HG02623 (cell line): ENCODE results near the gene SRRM1.
"Not testable (repeated sequence)": the region's sequence is repeated elsewhere in the genome, so short reads cannot be mapped to it uniquely, and the experiment has no call there.

Source experiments
- ATAC-seq: cut with Tn5 transposase; IDR thresholded peaks from one replicate; pipeline ENCODE4 v1.9.1; 2021; ENCODE audit warnings: moderate library complexity; ENCODE audit not compliant: unreplicated experiment

SRRM1 gene

DNA sequence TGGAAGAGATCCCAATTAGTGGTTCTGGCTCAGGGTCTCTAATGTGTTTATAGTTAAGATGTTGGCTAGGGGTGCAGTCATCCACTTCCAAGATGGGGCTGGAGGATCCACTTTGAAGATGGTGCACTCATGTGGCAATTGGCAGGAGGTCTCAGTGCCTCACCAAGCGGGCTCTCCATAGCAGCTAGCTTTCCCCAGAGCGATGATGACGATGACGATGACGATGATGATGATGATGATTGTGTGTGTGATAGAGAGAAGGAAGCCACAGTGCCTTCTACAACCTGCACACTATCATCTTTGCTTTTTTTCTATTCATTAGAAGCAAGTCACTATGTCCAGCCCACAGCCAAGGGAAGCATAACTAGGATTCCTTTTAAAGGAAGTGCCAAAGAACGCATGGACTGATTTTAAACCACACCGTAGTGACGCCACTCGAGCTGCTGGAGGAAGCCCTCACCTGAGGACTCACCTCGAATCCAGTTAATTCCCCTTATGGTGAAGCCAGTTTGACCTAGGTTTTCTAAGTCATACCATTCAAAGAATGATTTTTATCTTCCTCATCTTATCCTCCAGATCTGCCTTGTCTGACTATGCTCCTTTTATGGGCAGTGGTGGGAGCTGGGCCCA lies 49.4 kb downstream of the SRRM1 start:
- no peak for ATAC-seq

DNA sequence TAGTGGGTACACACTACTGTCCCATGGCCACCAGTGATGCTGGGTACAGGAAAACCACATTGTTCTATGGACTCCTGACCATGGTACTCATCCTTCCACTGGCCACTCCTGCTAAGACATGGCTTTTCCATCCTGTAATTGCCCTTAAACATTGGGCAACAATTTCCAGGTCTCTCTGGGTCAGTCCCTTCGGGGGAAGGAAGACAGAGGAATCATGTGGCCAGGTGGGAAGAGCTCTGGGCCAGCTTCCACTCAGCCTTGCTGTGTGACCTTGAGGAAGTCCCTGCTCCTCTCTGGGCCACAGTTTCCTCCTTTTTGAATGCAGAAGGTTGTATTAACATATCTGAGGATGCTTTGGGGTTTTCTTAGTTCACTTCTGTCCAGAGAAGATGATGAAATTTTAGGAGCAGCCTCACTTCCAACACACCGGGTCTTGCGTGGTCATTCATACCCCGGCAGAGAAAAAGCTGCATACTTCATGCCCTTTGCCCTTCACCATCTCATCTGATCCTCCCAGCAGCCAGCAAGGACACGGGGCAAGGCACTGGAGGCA lies 50.8 kb downstream of the SRRM1 start:
- no peak for ATAC-seq

DNA sequence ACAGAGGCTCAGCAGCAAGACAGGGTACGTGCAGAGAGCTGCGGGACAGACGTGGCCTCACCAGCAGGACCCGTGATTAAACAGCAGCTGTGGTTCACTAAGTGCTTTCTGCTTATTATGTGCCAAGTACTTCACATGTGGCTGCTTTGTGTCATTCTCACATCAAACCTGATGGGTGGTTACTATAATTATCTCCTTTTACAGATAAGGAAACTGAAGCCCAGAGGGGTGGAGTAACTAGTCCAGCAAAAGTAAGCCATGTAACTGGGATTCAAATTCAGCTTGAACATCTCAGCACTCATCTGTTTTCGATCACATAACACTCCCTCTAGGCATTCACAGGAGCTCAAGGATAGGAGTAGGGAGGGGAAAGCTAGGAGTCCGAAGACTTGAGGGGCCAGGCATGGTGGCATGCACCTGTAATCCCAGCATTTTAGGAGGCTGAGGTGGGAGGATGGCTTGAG lies 51.3 kb downstream of the SRRM1 start:
- ATAC-seq, result no peak

DNA sequence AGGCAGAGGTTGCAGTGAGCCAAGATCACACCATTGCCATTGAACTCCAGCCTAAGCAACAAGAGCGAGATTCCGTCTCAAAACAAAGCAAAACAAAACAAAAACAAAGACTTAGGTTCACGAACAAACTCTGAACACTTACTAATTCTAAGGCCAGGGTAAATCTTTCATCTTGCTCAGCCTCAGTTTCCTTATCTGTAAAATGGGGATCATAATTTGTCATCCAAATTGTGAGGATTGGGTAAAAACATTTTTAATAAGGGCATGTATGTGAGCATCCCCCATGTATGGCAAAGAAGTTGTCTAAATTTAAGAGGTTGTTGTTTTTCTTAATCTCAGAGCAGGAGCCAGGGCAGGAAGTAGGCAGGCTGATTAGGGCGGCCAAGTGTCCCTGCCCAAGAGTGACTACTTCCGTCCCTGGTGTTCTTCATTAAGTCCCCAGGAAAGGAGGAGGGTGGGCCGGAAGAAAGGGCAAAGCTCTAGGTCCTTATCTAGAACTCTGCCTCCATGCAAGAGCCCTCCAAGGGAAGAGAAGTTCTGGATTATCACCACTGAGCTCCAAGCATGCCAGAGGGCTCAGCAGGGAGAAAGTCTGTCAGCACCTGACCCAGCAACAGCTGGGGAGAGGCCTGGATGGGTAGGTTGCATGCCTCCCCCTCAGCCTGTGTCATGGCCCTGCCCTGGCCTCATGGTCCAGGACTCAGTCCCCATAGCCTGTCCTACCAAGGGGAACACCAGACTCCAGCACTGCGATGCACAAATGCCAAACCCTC lies 52.3 kb downstream of the SRRM1 start:
- no peak for ATAC-seq

DNA sequence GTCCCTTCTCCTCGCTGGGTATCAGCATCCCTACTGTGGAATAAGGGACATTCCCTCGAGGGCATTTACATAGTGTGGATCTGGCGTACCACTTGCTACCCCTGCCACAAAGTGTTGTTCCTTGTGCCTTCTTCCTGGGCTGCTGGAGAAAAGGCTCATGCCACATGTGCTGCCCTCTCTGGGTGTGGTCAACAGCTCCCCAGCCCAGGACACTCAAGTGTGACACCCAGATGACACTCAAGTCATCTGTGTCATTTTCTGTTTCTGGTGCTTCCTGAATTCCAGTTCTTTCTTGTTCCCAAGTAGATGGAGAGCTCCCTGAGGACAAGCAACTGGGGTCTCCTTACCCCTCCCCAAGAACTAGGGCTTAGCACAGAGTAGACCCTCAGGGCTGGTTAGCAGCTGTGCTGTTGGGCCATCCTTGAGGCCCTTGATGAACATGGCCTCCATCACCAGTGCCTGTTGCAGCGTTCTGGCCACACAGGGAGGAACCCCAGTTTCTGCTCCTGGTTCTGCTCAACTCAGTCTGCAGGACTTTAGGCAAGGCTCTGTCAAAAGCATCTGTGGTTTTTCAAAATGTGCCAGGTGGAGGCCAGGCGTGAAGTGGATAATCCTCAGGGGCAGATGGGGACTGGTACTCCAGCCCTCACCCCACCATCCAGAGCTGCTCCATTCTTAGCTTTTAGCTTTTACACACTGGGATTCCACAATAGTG lies 53.1 kb downstream of the SRRM1 start:
- ATAC-seq, result no peak

DNA sequence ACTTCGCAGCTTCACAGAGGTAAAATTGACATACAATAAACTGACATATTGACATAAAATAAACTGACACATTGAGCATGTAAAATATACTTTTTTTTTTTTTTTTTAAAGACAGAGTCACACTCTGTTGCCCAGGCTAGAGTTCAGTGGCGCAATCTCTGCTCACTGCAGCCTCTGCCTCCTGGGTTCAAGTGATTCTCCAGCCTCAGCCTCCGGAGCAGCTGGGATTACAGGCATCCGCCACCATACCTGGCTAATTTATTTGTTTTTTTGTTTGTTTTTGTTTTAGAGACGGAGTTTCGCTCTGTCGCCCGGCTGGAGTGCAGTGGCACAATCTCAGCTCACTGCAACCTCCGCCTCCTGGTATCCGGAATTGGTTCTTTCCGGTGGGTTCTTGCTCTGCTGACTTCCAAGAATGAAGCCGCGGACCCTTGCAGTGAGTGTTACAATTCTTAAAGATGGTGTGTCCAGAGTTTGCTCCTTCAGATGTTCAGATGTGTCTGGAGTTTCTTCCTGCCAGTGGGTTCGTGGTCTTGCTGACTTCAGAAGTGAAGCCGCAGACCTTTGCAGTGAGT lies 53.7 kb downstream of the SRRM1 start:
- no peak for ATAC-seq

DNA sequence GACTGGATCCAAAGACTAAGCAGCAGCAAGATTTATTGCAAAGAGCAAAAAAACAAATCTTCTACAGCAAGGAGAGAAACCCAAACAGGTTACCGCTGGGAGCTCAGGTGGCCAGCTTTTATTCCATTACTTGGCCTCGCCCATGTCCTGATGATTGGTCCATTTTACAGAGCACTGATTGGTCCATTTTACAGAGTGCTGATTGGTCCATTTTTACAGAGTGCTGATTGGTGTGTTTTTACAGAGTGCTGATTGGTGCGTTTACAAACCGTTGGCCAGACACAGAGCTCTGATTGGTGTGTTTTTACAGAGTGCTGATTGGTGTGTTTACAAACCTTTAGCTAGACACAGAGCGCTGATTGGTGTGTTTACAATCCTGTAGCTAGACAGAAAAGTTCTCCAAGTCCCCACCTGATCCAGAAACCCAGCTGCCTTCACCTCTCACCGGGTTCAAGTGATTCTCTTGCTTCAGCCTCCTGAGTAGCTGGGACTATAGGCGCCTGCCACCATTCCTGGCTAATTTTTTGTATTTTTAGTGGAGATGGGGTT lies 54.4 kb downstream of the SRRM1 start:
- not testable (repeated sequence) for ATAC-seq

DNA sequence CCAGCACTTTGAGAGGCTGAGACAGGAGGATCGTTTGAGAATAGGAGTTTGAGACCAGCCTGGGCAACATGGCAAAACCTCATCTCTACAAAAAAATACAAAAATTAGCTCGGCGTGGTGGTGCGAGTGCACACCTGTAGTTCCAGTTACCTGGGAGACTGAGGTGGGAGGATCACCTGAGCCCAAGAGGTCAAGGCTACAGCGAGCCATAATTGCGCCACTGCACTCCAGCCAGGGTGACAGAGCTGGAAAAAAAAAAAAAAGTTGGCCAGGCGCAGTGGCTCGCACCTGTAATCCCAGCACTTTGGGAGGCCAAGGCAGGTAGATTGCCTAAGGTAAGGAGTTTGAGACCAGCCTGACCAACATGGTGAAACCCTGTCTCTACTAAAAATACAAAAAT lies 55.2 kb downstream of the SRRM1 start:
- not testable (repeated sequence) for ATAC-seq

DNA sequence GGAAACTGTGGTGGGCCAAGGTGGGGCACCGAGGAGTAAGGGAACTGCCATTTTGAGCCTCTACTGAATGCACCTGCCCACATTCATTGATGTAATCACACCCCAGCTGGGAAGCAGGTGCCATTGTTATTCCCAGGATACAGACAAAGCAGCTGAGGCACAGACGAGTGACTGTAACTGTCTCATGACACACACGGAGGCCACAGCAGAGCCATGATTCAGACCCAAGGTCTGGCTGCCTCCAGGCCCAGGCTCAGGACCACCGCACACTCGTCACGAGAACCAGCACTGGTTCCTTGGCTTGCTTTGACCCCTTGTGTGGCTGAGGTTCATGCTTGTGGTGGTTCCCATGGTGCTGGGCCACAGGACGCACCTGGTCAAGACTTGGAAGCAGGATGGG lies 56.5 kb downstream of the SRRM1 start:
- no peak for ATAC-seq

DNA sequence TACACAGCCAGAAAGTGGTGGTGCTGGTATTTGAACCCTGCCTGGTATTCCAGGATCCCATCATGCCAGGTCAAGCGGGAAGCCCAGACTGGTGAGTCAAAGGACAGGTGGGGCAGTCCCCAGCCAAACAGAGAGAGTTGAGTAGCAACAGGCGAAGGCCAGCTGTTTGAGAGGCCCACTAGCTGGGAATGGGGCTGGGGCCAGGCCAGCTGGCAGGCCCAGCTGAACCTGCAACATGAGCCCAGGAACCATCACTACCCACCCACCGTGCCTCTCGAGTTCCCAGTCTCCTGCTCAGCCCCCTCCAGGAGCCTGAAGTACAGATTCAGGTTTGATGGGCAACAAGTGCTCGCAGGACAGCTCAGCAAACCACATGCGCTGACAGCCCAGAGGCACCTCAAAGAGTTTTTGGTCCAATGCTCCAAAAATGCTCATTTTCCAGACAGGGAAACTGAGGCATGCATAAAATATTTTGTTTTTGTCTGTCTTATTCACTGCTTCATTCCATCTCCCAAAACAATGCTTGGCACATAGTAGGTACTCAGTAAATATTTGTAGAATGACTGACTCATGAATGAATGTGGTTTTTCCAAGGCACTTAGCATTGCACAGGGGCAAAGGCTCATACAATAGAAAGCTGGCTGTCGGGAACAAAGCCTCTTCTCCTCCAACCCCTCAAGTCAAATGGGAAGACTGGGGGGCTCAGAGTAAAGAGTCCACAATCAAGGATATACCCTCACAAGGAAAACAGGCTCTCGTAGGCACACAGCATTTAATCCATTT lies 59.6 kb downstream of the SRRM1 start:
- ATAC-seq, result no peak

DNA sequence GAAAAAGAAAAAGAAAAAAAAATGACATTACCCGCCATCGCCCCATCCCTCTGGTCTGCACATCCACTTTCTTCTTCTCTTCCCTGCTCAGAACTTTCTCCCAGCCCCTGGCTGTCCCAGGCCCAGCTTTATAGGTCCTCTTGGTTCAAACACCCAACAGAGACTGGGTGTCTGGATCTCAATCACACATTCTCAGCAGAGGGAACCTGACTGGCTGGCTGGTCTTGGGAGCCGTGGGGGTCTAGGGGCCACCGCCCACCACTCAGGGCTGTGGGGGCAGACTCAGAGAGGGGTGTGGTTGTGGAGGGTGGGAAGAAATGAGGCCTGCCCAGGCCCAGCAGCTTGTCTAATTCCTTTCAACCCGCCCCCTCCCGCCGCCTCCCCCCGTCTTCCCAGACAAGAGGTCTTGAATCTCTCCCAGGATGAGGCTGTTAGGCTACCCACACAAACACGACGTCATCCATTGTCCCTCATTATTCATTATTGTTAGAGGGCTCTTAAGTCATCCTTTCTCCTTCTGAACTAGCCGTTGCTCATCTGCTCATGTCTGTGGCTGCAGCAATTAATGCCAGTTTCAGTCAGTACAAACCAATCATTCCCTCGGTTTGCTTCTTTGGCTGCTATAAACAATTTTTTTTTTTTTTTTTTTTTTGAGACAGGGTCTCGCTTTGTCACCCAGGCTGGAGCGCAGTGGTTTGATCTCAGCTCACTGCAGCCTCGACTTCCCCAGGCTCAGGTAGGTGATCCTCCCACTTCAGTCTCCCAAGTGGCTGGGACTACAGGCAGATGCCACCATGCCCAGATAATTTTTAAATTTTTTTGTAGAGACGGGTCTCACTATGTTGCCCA lies 61.5 kb downstream of the SRRM1 start:
- no peak for ATAC-seq

DNA sequence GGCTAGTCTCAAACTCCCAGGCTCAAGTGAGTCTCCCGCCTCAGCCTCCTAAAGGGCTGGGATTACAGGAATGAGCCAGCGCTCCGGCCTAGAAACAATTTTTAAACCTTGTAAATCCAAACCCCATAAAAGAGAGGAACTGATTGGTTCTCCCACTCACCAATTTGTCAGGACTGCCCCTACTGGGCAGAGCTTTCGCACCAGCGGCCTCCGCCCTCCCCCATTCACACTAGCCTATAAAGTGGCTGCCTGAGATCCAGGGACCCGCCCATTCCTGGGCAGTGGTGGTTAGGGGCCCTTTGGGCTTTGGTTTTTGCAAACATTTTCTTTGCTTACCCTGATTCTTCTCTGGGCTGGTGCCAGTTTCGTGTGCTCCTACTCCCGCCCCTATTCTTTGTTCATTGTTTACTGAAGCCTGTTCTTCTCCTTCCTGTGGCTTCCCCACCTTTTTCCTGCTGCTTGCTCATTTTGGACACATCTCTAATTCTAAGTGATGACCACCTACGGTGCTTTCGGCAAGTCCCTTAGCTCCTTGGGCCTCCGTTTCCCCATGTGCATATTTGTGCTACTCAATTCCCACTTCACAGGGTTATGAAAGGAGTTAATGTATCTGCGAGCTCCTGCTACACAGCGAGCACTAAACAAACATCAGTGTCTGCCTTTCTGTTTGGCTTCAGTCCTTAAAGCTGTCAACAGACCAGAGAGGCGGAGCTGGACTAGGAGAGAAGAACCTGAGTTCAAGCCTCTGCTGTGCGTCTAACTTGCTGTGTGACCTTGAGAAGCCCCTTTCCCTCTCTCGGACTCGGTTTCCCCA lies 62.4 kb downstream of the SRRM1 start:
- ATAC-seq, result no peak

DNA sequence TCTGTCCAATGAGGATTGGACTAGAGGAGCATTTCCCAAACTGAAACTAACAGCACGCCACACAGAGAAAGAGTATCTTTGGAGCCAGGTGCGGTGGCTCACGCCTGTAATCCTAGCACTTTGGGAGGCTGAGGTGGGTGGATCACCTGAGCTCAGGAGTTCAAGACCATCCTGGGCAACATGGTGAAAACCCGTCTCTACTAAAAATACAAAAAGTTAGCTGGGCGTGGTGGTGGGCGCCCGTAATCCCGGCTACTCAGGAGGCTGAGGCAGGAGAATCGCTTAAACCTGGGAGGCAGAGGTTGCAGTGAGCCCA lies 62.9 kb downstream of the SRRM1 start:
- ATAC-seq, result not testable (repeated sequence)

DNA sequence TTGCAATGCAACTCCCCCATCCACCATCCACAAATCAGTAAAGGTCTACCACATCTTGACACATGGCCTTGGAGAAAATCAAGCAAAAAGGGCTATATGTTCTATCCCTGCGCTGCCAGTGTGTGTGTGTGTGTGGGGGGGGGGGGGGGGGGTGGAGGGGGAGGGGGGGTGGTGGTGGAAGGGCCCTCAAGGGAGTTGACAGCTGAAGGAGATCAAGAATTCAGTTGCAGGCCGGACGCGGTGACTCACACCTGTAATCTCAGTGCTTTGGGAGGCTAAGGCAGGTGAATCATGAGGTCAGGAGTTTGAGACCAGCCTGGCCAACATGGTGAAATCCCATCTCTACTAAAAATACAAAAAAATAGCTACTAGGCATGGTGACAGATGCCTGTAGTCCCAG lies 64.6 kb downstream of the SRRM1 start:
- ATAC-seq, result no peak

DNA sequence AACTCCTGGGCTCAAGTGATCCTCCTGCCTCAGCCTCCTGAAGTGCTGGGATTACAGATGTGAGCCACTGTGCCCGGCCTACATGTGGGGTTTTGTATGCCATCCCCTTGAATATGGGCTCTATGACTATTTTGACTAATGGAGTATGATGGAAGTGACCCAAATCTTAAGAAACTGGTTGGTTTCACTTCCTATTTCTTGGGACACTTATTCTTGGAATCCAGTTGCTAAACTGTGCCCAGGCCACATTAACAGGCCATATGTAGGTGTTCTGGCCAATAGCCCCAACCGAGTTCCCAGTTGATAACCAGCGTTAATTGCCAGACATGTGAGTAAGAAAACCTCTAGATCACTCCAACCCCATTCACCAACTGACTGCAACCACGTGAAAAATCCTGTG lies 65.8 kb downstream of the SRRM1 start:
- ATAC-seq, result no peak

DNA sequence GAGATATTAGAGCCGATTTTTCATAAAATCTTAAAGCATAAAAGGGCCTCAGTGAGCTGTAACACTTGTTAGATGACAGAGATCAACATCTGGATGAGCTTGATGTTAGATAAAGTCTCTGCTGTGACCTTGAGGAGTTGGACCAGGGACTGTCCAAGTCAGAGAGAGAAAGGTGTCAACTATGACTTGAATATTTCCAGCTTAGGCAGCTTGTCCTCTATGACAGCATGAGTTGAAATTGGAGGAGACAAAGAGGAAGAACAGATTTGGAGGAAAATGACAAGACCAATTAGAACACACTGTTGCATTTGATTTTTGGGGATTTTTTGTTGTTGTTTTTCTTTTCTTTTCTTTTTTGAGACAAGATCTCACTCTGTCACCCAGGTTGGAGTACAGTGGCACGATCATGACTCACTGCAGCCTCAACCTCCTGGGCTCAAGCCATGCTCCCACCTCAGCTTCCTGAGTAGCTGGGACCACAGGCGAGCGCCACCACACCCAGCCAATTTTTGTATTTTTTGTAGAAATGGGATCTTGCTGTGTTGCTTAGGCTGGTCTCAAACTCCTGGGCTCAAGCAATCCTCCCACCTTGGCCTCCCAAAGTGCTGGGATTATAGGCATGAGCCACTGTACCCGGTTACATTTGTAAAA lies 66.8 kb downstream of the SRRM1 start:
- ATAC-seq, result no peak

DNA sequence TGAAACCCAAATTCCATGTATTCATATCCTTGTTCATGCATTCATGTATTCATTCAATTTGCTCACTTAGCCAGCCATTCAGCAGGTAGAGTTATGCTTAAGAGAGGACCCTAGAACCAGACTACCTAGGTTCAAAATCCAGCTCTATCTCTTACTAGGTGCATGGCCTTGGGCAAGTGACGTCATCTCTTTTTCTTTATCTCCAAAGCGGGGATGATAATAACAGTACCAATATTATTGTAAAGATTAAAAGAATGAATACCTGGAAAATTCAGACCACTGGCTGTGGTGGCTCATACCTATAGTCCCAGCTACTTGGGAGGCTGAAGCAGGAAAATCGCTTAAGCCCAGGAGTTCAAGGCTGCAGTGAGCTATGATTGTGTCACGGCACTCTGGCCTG lies 68.2 kb downstream of the SRRM1 start:
- ATAC-seq, result no peak

DNA sequence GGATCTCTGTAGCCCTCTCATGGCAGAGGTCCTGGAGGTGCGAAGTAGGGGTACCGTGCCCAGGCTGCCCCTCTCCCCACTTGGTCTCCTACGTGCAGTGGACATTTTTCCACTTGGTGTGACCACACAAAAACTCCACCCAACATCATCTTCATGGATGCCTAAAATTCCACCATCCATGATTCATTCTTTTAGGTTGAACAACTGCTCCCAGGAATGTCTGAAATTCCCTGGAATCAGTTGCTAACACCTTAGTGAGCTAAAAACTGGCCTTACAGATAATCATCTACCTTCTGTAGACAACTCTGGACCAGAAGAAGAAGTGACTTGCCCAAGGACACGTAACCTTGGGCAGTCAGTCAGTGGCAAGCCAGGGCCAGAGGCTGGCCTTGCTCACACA lies 70.1 kb downstream of the SRRM1 start:
- ATAC-seq, result no peak
